Activated CD4-positive, alpha-beta T cell treated with anti-CD3 and anti-CD28 coated beads, Interleukin-2, amount 50 U/mL, for 48 hours (primary cell): ENCODE results near the gene ATF7.
A peak's percentile ranks its signal among the peaks of the same experiment; 100 is the strongest.

Experiments
- DNase-seq, 2 experiments: peaks; one replicate each; pipeline ENCODE4 v3.0.0-alpha.2; 2020

The ATF7 gene

GRCh38 chr12:53516758-53517455 lies 109.3 kb downstream of the ATF7 start:
- DNase-seq = no peak

GRCh38 chr12:53515291-53515680 lies 110.9 kb downstream of the ATF7 start:
- DNase-seq = no peak

GRCh38 chr12:53514628-53515290 lies 111.4 kb downstream of the ATF7 start:
- no peak for DNase-seq

GRCh38 chr12:53513712-53514410 lies 112.3 kb downstream of the ATF7 start:
- no peak for DNase-seq

GRCh38 chr12:53510181-53510812 lies 115.9 kb downstream of the ATF7 start:
- DNase-seq = no peak

DNA sequence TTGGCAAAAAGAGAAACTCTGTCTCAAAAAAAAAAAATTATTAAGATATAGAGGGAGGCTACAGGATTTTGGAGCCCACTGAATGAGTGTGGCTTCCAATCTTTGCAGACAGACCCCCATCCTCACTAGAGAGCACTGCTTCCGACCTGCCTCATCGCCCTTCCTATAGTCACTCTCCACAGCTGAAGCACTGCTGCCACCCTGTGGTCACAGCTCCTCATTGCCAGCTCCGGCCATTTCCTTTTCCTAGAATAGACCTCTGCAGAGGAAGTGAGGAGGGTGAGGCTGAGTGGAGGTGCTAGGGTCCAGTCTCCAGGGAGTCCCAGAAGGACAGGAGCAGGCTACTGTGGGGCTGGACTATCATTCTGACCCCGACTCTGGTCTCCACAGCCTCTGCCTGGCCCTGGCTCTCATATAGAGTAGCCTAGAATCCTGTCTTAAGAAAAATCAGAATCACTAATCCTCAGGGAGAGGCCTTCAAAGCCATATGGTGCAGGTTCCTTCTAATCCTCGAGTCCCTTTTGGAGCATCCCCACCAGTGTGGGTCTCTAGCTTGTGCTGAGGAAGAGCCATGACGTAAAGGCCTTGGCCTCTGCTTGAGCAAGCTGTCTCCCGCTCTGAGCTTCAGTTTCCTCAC lies 117.5 kb downstream of the ATF7 start:
- DNase-seq = peak; percentile 89 to 93

GRCh38 chr12:53507603-53507885 lies 118.6 kb downstream of the ATF7 start:
- no peak for DNase-seq

DNA sequence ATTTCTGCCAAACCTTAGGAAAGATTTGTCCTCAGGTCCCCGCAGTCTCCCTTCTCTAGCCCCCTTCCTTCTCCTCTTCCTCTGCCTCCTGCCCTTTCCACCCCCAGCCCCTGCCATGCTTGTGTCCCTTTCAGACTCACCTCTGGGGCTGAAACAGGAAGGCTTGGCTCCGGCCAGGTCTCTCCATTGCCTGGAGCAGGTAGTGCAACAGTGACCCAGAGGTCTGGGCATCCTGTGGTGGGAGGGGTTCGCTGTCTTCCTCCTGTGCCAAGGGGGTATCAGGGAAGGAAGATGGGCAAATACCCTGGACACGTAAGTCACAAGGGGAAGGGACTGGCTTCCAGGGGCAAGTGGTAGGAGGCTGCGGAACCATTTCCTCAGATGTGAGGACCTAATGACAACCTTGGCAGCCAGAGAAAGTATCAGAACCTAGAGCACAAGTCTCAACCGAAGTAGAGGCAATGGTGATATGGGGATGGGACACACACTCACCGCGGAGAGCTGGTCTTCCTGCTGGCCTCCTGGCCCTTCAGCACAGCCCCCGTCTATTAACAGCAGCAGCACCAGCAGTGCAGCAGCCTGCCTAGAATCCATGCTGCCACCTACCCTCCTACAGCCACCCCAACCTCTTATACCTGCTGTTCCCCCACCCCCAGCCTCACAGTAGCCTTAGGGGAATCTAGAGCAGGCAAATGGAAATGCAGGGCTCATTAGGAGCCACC lies 119.1 kb downstream of the ATF7 start, which contains the start of gene NPFF:
NPFF (minus strand) TSS at position 604 of the 722 bp plus-strand sequence; CDS start at position 594, 10 bp downstream.
- no peak for DNase-seq

DNA sequence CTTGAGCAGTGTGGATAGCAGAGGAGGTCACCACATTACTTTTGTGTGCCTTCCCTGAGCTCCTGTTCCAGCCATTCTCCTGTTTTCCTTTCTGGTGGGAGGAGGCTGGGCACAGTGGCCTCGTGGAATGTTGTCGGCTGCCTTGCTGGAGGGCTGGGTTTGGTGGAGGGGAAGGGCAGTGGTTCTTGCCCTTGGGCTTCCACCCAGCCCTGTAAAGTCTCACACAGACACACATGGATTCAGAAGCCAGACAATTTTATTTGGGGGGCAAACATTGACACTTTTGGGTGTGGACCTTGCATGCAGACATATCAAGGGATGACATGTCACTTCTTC lies 119.8 kb downstream of the ATF7 start:
- no peak for DNase-seq

DNA sequence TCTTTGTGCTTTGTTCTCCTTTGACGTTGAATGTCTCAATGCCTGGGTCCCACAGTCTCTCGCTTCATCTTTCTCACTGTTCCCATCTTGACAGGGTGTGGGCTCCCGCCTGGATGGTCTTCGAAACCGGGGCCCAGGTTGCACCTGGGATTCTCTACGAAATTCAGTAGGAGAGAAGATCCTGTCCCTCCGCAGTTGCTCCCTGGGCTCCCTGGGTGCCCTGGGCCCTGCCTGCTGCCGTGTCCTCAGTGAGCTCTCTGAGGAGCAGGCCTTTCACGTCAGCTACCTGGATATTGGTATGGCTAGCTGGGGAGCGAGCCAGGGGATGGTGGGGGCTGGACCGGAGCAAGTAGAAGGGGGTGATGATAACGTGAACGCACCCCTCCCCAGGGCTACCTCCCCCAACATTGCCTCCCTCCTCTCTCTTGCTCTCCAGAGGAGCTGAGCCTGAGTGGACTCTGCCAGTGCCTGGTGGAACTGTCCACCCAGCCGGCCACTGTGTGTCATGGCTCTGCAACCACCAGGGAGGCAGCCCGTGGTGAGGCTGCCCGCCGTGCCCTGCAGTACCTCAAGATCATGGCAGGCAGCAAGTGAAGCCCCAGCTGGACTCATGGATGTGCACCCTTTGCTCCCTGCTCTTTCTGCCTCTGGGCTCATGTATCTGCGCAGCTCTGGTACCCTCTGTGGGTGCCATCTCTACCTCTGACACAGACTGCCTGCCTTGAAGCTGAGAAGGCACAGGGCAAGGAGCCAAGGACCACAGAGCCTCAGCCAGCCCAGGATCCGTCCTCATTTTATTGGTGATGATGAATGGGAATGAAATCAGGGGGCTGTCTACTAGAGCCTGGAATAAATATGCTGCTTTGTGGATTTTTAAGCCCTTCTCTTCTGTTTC lies 120.4 kb downstream of the ATF7 start:
- DNase-seq = no peak

GRCh38 chr12:53505086-53505485 lies 121.1 kb downstream of the ATF7 start:
- no peak for DNase-seq

DNA sequence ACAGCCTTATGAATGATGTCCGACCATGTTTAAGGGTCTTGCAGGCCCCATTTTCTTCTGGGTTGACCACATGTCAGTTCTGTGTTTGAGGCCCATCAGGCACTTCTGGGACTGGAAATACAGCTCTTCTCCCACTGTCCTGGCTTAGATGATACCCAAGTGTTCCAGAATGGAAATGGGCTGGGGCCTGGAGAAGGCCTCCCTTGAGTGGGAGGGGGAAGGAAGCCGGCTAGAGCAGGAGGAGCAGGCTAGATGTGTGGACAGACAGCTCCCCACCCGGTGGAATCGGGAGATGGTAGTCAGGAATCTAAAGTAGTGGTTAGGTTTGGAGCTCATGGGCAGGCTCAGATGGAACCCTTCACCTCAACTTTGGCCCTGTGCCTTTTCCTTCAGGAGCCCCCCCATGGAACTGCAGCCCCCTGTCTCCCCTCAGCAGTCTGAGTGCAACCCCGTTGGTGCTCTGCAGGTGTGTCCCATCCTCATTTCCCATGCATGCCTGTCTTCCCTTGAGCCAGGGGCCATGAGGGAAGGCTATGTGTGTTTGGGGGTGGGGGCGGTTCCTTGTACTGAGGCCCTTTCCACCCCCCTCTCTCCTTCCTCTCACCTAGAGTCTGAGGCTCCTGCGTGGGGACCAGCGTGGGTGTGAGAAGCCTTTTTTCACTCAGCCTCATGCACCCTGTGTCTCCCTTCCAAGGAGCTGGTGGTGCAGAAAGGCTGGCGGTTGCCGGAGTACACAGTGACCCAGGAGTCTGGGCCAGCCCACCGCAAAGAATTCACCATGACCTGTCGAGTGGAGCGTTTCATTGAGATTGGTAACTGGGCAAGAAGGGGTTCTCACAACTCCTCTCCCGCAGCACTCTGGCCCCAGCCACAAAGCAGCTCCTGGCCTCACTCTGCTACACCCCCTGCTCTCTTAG lies 121.9 kb downstream of the ATF7 start:
- DNase-seq = no peak

GRCh38 chr12:53502983-53503728 lies 123.0 kb downstream of the ATF7 start:
- DNase-seq = no peak

DNA sequence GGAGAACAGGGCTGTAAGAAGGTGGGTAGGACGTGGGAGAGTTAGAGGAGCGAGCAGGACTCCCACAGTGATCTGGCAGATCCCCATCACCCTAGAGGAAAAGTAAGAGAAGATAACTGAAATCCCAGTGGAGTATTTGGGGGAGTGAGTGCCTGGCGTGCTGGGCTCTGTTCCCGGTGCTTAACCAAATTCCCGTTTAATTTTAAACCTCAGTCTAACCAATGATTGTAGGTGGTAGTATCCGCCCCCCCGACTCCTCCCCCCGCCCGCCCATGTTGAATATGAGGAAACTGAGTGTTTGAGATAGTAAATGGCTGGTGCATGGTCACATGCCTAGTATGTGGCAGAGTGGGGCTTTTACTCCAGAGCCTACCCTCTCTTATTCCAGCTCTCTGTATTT lies 123.9 kb downstream of the ATF7 start:
- DNase-seq = no peak

DNA sequence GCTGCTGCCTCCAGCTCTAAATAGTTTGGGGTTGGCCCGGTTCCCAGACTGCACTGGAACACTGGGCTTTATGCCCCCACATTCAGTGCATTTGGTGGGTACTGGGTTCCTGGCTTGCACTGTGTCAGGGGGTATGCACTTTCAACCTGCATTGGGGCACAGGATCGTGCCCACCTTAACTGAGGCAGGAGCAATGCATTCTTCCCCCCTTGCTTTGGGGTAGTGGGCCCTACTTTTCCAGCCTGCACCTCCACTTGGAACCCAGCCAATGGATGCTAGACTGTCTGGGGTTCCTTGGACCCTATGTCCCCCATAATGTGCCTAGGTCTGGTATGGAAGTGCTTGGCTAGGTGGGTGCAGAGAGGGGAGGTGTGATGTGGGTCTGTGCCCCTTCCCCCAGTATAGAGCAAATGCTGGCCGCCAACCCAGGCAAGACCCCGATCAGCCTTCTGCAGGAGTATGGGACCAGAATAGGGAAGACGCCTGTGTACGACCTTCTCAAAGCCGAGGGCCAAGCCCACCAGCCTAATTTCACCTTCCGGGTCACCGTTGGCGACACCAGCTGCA lies 124.5 kb downstream of the ATF7 start:
- DNase-seq = no peak

- peak; percentile 94 to 95 for DNase-seq
Observed at GRCh38 chr12:53500776-53501614, 125.2 kb downstream of the ATF7 start, which contains the start of gene TARBP2. TSS of gene TARBP2 (plus strand) at chr12:53501283. CDS start at chr12:53501409, 126 bp downstream.

DNA sequence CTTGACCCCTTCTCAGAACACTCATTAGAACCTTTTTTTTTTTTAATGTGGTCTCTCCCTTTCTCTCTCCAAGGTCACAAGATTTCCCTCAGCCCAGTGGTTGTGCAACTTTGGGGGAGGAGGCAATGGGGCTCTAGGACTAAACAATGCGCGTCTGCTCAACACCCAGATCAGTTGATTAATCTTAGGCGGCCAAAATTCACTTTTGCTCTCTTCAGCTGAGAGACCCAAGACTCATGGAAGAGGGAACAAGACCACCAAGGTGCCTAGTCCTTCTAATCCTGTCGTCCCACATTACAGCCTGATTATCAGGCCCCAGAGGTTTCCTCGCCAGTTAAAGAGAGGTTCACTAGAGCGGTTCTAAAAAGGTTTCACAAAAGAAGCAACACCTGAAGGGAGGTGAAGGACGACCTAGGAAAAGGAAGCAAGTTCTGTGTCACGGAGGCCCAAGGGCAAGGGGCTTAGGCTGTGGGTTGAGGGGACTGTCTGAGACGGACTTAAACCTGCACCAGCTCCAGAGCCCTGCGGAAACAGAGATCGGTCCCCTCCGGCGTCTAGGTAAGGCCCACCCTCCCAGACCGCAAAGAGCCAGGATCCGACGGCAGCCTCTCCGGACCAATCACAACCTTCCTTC lies 125.9 kb downstream of the ATF7 start:
- no peak for DNase-seq
